HG02642 (cell line): Measurements from ENCODE around the gene HOXB3.
"Not testable (repeated sequence)": the region's sequence is repeated elsewhere in the genome, so short reads cannot be mapped to it uniquely, and the experiment has no call there.

Experiments
- ATAC-seq: cut with Tn5 transposase; IDR thresholded peaks from one replicate; pipeline ENCODE4 v1.9.1; 2021; ENCODE audit warnings: mild to moderate bottlenecking; ENCODE audit not compliant: unreplicated experiment, poor library complexity

The HOXB3 gene

DNA sequence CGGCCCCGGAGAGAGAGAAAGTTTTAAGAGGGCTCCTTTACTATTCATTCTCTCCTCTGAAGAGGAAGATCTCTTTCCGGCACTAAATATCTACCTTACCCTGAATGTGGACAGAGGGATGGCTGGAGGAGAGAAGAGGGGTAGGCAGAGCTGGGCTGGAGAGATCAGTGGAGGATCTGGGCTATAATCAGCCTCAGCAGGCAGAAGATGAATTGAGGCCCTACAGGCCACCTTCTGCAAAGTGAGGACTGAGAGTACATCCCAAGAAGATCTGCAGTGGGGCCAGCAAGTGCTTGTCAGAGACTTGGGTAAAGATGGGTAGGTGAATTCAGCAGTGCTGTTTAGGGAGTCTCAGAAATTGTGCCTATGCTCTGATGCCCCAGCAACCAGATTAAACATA lies 52.7 kb downstream of the HOXB3 start:
- ATAC-seq = no peak

DNA sequence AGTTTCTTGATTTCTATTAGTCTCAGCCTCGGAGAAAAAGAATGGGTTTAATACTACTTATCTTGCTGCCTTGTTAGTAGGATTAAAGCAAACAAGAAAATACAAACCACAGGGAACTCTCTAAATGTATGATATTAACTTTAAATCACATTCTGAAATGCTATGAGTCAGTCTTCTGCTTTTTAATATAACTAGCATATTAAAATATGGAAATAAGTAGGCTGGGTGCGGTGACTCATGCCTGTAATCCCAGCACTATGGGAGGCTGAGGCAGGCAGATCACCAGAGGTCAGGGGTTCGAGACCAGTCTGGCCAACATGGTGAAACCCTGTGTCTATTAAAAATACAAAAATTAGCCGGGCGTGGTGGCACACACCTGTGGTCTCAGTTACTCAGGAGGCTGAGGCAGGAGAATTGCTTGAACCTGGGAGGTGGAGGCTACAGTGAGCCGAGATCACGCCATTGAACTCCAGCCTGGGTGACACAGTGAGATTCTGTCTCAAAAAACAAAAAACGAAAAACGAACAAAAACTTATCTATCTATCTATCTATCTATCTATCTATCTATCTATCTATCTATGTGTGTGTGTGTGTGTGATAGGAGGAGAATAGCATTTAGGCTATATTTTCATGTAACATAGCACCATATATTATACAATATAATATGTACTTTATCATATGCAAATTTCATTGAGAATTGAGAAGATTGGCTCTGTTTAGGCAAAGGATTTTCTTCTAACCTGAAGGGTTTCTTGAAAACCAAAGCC lies 54.1 kb downstream of the HOXB3 start:
- not testable (repeated sequence) for ATAC-seq

DNA sequence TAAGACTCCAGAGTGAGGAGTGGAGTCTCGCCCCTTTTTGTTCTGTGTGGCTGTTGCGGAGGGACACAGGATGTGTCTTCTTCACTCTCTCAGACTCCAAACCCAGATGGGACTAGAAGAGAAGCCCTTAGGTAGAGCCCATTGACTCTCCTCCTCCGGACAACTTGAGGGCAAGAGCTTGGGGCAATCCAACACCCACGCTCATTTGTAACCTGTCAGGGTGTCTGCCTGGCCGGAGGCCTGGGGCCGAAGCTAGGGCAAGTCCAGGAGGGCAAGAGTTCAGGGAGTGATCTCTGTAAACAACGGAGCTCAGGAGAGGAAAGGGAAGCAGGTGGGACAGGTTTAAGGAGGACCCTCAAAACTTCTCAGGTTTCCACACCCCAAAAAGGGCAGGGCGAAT lies 57.8 kb downstream of the HOXB3 start:
- ATAC-seq = no peak

DNA sequence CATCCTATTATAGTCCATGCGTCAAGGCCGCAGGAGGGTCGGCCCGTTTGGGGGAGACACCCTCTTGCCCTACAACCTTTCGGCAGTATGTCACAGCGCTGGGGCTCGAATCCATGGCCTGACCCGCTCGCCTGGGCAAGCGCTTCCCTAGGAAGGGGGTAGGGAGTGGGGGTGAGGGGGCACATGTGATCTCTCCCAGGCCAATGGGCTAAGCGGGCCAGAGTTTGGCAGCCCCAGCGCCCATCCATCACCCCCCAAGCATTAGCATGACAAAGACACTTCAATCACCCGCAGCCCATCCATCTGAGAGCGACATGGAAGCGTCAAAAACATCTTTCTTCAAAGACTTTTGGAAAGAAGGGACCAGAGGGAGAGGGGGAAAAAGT lies 59.2 kb downstream of the HOXB3 start, which contains the start of gene HOXB1:
Gene HOXB1, minus strand, starts transcription at position 125 of the 386 bp plus-strand sequence. Its CDS starts 107 bp downstream, at position 18.
- ATAC-seq = no peak

- ATAC-seq = no peak
These were observed 59.7 kb downstream of the HOXB3 start for GRCh38 chr17:48530208-48530886.

GRCh38 chr17:48529683-48530009 lies 60.4 kb downstream of the HOXB3 start:
- ATAC-seq = no peak

- ATAC-seq = no peak
These were observed 60.9 kb downstream of the HOXB3 start for GRCh38 chr17:48528936-48529682.

DNA sequence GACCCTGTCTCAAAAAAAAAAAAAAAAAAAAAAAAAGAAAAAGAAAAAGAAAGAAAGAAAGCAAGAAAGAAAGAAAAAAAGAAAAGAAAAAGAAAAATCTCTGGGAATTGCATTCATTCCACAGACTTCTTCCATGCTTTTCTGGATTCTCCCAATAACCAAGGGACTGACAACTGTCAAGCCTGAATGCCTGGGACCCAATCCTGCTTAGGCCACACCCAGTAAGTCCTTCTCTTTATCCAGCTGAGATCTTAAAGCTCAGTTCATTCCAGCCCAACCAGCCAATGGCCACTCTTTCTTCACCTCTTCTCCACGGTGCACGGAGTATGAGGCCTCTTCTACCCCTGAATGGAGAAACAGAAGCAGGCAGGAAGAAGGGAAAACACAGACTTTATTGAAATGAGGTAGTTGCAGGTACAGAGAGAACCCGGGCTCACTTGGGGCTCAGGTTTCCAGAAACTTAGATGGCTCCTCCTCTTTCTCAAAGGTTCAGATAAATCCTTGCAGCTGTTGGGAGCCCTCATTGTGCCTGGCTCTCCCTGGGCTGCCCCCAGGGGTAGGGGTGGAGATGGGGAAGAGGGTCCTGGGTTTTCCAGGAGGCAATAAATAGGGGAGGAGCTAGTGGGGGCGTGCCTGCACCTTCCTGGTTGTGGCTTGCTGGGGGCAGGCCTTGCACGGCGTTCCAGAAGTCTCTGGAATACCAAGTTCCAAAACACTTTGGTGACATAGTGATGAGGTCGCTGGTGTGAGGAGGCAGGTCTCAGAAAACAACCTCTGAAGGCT lies 61.7 kb downstream of the HOXB3 start:
- ATAC-seq = no peak

DNA sequence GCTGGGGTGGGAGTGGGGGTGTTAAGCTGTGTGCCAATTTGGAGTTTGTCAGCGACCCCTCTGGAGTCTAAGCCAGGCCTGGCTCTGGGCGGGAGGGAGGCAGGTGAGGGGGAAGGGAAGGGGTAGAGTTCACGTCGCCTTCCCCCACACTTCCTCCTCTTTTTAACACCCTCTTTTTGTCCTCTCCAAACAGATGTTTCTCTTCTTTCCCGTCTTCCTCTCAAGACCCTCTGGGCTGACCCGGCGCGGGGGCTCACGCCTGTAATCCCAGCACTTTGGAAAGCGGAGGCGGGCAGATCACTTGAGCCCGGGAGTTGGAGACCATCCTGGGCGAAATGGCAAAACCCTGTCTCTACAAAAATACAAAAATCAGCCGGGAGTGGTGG lies 62.5 kb downstream of the HOXB3 start:
- ATAC-seq = no peak

DNA sequence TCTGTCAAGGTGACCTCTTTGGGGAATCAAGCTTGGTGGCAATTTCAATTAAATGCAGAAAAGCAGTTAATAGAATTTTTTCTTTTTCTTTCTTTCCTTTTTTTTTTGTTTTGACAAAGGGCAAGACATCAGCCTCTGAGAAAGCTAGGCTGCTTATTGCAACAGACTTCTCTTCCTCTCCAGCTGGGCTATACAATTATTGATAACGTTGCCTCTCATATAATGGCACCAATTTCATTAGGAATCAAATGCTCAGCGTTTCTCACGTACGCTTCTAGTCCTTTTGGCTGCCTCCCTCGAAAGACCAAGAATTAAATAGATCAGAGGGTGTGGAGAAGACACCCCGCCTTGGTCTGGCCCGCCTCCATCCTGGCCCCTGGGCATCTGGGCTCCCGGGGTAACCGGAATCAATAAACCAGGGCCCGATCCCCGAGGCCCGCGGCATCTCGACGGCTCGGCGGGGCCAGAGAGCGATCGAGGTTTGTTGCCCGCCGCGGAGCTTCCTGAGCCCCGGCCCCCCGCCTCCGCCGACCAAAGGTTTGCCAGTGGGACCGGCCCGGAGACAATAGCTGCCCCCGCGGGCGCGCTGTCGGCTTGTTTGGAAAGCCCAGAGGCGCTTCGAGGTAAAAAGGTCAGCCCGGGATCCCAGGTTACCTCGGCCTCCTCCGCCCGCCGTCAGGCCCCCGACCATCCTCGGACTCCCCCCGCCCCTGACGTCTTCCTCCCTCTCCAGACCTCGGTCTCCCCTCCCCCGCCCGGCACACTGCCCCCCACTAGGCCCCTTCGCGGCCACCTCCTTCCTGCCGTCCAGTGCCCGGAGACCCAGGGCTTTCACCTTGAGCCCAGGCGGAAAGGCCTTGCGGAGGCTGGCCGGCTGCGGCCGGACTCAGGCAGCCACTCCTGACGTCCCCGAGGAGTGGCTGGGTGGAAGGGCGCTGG lies 63.2 kb downstream of the HOXB3 start:
- ATAC-seq = no peak

GRCh38 chr17:48523010-48523409 lies 67.0 kb downstream of the HOXB3 start:
- no peak for ATAC-seq

- ATAC-seq = no peak
These were observed 67.9 kb downstream of the HOXB3 start for GRCh38 chr17:48522031-48522653.

- ATAC-seq = no peak
These were observed 69.4 kb downstream of the HOXB3 start for GRCh38 chr17:48520631-48521079.

DNA sequence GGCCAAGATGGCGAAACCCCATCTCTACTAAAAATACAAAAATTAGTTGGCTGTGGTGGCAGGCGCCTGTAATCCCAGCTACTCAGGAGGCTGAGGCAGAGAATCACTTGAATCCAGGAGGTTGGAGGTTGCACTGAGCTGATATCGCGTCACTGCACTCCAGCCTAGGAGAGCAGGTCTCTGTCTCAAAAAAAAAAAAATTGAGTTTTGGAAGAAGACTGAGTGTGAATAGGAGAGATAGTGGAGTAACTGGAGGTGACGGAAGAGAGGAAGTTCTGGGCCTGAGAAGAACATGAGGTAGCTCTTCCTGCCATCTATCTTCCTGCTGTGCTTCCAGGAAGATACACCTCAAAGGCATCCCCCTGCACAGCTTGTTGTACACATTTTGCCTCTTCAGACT lies 70.6 kb downstream of the HOXB3 start:
- no peak for ATAC-seq

DNA sequence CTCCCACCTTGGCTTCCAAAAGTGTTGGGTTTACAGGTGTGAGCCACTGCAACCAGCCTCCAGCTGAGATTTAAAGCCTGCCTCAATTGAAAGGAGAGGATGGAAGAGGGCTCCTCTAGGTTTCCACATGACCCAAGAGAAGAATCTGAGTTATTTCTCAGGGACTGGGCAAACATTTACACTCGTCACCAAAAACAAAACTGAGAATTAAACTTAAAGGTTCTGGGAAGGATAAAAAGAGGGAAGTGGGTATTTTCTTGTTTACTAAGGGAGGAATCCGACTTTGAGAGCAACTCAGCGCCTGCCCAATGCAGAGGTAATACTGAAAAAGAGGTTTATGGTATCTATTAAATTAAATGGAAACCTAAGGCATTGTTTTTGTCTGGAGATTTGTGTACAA lies 72.6 kb downstream of the HOXB3 start:
- no peak for ATAC-seq

DNA sequence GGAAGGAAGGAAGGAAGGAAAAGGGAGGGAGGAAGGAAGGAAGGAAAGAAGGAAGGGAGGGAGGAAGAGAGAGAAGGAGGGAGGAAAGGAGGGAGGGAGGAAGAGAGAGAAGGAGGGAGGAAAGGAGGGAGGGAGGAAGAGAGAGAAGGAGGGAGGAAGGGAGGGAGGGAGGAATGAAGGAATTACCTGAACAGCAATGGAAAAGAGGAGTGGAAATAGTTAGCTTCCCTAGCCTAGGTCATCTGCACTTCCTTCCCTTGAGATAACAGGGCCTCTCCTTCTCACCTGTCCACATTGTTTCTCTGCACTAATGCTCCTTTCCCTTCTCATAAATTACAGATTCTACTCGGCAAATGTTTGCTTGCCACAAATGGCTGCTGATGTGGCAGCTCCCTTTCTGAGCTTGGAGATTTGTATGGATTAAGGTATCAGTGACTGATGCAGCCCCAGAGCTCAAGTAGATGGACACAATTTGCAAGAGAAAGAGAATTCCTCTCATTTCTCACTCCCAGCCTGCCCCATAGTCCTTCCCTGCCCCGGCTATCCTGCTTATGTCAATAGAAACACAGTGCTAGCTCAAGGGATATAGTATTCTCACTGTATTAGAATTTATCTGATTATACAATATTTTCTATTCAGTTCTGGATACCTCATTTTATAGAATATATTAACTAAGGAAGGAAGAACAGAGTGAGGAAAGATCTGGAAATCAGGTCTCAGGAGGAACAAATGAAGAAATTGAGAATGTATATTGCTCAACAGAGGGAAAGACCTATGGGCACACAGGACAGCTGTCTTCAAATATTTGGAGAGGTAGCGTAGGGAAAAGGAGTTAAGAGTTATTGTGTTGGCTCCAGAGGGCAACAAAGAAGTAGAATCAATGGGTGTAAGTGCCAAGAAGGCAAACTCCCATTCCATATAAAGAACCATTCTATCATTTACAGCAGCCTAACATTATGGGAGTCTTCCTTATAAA lies 73.8 kb downstream of the HOXB3 start:
- no peak for ATAC-seq

DNA sequence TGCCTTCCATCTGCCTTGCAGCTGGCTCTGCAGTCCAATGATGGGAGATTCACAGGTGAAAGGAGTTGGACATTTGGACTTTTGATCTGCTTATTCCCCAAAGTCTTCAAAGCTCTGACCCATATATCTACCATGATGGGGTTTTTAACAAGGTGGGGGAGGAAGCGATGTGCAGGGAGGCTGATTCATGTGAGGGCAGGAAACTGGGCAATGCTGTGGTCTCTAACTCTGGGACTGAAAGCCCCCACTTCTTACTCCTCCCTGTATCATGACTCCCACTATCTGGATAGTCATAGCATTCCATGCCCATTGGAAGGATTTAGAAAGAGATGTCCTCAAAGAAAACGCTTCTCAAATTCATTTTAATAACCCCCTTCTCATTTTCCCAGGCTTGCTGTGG lies 75.6 kb downstream of the HOXB3 start:
- ATAC-seq = no peak
